MM.1S (cell line): ENCODE measurements around the gene CHTF18.

Source experiments
- CTCF ChIP-seq: fragments of 300-600 bp; sonication (generic); IDR thresholded peaks from 2 replicates; pipeline ENCODE4 v1.5.1; 2016; ENCODE audit warnings: antibody characterized with exemption, low read length, mixed read lengths
- EZH2 ChIP-seq: fragments of 300-600 bp; sonication (generic); optimal IDR thresholded peaks from 2 replicates; pipeline ENCODE3; 2017; ENCODE audit warnings: low read depth, mild to moderate bottlenecking, antibody characterized with exemption, low read length, mixed read lengths
- EZH2phosphoT487 ChIP-seq: fragments of 300-600 bp; sonication (generic); IDR thresholded peaks from 2 replicates; pipeline ENCODE4 v1.6.1; 2018; ENCODE audit warnings: antibody characterized with exemption, low read length

GRCh38 chr16:743794-744500 lies 44.5 kb upstream of the CHTF18 start:
- no peak for TF ChIP-seq CTCF
- TF ChIP-seq EZH2: no peak
- no peak for TF ChIP-seq EZH2phosphoT487
